ENCODE results near the gene TMEM163.
A peak's percentile ranks its signal among the peaks of the same experiment; 100 is the strongest.
"Not testable (repeated sequence)": the region's sequence is repeated elsewhere in the genome, so short reads cannot be mapped to it uniquely, and the experiment has no call there.

TMEM163 gene

GRCh38 chr2:134662751-134663150, 56.0 kb downstream of the TMEM163 start:
- TF ChIP-seq, protein P1, sequence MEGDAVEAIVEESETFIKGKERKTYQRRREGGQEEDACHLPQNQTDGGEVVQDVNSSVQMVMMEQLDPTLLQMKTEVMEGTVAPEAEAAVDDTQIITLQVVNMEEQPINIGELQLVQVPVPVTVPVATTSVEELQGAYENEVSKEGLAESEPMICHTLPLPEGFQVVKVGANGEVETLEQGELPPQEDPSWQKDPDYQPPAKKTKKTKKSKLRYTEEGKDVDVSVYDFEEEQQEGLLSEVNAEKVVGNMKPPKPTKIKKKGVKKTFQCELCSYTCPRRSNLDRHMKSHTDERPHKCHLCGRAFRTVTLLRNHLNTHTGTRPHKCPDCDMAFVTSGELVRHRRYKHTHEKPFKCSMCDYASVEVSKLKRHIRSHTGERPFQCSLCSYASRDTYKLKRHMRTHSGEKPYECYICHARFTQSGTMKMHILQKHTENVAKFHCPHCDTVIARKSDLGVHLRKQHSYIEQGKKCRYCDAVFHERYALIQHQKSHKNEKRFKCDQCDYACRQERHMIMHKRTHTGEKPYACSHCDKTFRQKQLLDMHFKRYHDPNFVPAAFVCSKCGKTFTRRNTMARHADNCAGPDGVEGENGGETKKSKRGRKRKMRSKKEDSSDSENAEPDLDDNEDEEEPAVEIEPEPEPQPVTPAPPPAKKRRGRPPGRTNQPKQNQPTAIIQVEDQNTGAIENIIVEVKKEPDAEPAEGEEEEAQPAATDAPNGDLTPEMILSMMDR (IDR thresholded peaks at IDR 0.05; ENCODE audit: control insufficient read depth, extremely low read depth, insufficient read depth): no peak
- DNase-seq (ENCODE audit: low read depth): no peak
- no peak overlapping the region for H3K4me3 ChIP-seq (ENCODE audit: low read depth, low read length)

GRCh38 chr2:134660626-134661402, 58.0 kb downstream of the TMEM163 start:
- no peak for DNase-seq (ENCODE audit: low read depth)
- TF ChIP-seq, protein P1 (IDR thresholded peaks at IDR 0.05; ENCODE audit: control insufficient read depth, extremely low read depth, insufficient read depth): no peak
- H3K4me3 ChIP-seq (ENCODE audit: low read depth, low read length): no peak overlapping the region

- no peak overlapping the region for H3K4me3 ChIP-seq (ENCODE audit: low read depth, low read length)
- DNase-seq (ENCODE audit: low read depth): no peak
- TF ChIP-seq, protein P1 (IDR thresholded peaks at IDR 0.05; ENCODE audit: control insufficient read depth, extremely low read depth, insufficient read depth): no peak
Observed at GRCh38 chr2:134659724-134660123, 59.1 kb downstream of the TMEM163 start.

DNA sequence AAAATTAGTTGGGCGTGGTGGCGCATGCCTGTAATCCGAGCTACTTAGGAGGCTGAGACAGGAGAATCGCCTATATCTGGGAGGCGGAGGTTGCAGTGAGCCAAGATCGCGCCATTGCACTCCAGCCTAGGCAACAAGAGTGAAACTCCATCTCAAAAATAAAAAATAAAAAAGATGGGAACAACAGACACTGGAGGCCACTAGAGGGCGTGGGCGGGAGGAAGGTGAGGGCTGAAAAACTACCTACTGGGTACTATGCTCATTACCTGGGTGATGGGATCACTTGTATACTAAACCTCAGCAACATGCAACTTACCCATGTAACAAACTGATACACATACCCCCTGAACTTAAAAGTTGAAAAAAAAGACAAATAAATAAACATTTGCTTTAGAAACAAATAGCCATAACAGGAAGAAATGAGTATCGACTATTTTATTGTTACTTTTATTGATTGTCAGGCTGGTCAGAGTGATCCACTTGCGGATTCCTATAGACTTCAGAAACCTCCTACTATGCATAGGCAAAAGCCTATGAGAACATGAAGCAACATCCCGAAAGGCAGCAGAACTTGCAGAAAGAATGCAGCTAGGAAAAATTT, 61.0 kb downstream of the TMEM163 start:
- no peak for DNase-seq (ENCODE audit: low read depth)
- TF ChIP-seq, protein P1 (IDR thresholded peaks at IDR 0.05; ENCODE audit: control insufficient read depth, extremely low read depth, insufficient read depth): peak; percentile 47
- H3K4me3 ChIP-seq (ENCODE audit: low read depth, low read length): no peak overlapping the region

DNA sequence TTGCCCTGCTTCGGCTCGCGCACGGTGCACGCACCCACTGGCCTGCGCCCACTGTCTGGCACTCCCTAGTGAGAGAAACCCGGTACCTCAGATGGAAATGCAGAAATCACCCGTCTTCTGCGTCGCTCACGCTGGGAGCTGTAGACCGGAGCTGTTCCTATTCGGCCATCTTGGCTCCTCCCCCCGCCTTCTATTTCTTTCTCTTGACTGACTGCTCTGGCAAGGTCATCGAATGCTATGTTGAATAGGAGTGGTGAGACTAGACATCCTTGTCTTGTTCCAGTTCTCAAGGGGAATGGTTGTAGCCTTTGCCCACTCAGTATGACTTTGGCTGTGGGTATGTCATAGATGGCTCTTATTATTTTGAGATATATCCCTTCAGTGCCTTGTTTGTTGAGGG, 62.4 kb downstream of the TMEM163 start:
- H3K4me3 ChIP-seq (ENCODE audit: low read depth, low read length); DNase-seq (ENCODE audit: low read depth): not testable (repeated sequence)

- DNase-seq (ENCODE audit: low read depth): no peak
- TF ChIP-seq, protein P1 (IDR thresholded peaks at IDR 0.05; ENCODE audit: control insufficient read depth, extremely low read depth, insufficient read depth): no peak
- H3K4me3 ChIP-seq (ENCODE audit: low read depth, low read length): no peak overlapping the region
Observed at GRCh38 chr2:134648586-134648985, 70.2 kb downstream of the TMEM163 start.

- DNase-seq (ENCODE audit: low read depth): no peak
- no peak overlapping the region for H3K4me3 ChIP-seq (ENCODE audit: low read depth, low read length)
- TF ChIP-seq, protein P1 (IDR thresholded peaks at IDR 0.05; ENCODE audit: control insufficient read depth, extremely low read depth, insufficient read depth): no peak
Observed at GRCh38 chr2:134647607-134648256, 71.1 kb downstream of the TMEM163 start.

Measured in LNCaP clone FGC (cell line).